Measurements from ENCODE around the gene BMPER.

- TF ChIP-seq SIN3A (IDR thresholded peaks at IDR 0.05; ENCODE audit: borderline replicate concordance, insufficient read depth, low read depth, low read length): no peak
- TF ChIP-seq CTCF (IDR thresholded peaks at IDR 0.05): no peak
- no peak for TF ChIP-seq POLR2AphosphoS5 (IDR thresholded peaks at IDR 0.05; ENCODE audit: low read depth, low read length)
- no peak for TF ChIP-seq REST (IDR thresholded peaks at IDR 0.05; ENCODE audit: insufficient read depth in 1 of 2, low read depth in 2 of 2, low read length in 1 of 2)
- TF ChIP-seq TCF7L2 (IDR thresholded peaks at IDR 0.05; ENCODE audit: low read depth, low read length): no peak
Observed at GRCh38 chr7:34090816-34091215, 185.5 kb downstream of the BMPER start.
